ENCODE data around the gene POR. TPM values are rescaled to one million over a fixed set of nuclear protein-coding genes. Genes with fewer than 3 reads are reported as not detected.
"Not testable (repeated sequence)": the region's sequence is repeated elsewhere in the genome, so short reads cannot be mapped to it uniquely, and the experiment has no call there.

POR gene
- polyA plus RNA-seq, 3 donors, result 59.6 to 250 (median 70.1) TPM

DNA sequence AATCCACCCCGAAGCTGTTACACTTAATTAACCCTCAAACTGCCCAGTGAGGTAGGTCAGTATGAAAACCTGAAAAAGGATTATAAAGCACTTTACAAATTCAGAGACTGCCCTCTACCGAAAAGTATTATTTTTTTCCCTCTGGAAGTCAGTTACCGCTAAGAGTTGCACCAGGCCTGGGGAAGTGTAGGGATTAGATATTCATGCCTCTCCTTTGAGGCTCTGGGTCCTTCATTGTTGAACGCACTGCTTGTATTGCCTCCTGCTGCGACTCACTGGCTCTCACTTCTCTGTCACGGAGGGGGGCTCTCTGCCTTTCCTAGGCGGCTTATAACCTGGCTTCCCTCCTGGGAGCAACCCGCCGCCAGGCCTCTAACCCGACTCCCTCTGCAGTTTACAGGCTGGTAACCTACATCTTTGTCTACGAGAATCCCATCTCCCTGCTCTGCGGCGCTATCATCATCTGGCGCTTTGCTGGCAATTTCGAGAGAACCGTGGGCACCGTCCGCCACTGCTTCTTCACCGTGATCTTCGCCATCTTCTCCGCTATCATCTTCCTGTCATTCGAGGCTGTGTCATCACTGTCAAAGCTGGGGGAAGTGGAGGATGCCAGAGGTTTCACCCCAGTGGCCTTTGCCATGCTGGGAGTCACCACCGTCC, 33.4 kb upstream of the POR start:
- WGBS, 3 donors, result 85 to 88% (median 86%) methylated on average over 23 of the region's 23 CpGs
- no peak overlapping the region for H3K27ac ChIP-seq (ENCODE audit: low read depth, low read length)

DNA sequence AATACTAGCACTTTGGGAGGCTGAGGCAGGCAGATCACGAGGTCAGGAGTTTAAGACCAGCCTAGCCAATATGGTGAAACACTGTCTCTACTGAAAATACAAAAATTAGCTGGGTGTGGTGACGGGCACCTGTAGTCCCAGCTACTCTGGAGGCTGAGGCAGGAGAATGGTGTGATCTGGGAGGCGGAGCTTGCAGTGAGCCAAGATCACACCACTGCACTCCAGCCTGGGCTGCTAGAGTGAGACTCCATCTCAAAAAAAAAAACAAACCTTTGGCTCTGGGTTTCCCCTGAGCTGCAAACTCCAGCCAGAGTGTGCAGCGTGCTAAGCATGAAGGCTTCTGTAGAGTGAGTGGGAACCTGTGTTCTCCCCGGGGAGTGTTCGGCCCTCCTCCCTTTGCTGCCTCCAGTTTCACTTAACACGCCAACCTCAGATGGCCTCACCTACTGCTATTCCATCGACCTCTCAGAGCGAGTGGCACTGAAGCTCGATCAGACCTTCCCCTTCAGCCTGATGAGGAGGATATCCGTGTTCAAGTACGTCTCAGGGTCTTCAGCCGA, 31.6 kb upstream of the POR start:
- not testable (repeated sequence) for H3K27ac ChIP-seq (ENCODE audit: low read depth, low read length)
- 94 to 97% (median 94%) methylated on average over 13 of the region's 13 CpGs for WGBS, 3 donors

DNA sequence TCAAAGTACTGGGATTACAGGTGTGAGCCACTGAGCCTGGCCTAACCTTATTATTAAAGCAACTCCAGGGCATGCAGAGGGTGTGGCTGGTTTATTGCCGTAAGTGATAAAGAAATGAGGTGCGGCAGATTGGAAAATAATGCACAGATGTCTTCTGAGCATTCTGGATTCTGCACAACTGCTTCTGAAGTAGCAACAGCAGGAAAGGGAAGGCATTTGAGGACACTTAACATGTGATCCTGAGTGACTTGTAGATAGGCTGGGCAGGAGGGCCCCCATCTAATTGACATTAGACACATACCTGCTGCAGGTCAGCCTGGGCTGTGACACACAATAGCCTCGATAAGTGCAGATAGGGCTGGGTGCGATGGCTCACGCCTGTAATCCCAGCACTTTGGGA, 30.5 kb upstream of the POR start:
- WGBS, 3 donors, result 95 to 97% (median 95%) methylated on average over 5 of the region's 5 CpGs
- no peak overlapping the region for H3K27ac ChIP-seq (ENCODE audit: low read depth, low read length)

DNA sequence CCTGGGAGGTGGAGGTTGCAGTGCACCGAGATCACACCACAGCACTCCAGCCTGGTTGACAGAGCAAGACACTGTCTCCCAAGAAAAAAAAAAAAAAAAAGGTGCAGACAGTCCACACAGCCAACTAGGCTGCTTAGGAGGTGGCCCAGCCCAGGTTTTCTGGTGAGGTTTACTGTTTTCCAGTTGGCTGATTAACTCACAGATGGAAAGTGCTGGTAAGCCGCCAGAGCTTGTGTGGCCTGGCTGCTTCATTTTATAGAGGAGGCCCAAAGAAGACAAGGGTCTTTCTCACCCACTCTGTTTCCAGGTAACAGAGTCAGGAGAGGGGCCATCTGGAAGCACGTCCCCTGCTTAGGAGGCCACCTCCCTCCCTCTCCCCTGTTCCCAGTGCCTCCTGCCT, 29.9 kb upstream of the POR start:
- H3K27ac ChIP-seq (ENCODE audit: low read depth, low read length), result no peak overlapping the region
- WGBS, 3 donors, result 85 to 96% (median 95%) methylated on average over 3 of the region's 3 CpGs

DNA sequence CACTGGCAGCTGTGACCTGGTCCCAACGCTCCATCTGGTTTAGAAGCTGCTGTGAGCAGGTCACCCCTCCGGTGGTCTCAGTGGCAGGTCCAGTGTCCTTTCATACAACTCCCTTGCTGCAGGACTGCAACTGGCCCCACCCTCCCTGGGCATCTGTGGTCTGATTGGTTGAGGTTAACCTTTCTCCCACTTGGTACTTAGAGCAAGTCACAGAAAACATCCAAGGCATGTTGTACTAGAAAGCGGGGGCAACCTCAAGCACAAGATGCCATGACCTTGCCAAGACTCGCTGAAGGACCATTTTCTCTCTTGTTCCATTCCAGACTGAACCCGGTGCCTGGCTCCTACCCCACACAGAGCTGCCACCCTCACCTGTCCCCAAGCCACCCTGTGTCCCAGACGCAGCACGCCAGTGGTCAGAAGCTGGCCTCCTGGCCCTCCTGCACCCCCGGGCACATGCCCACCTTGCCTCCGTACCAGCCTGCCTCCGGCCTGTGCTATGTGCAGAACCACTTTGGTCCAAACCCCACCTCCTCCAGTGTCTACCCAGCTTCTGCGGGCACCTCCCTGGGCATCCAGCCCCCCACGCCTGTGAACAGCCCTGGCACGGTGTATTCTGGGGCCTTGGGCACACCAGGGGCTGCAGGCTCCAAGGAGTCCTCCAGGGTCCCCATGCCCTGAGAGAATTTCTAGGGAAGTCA, 27.1 kb upstream of the POR start:
- 95 to 96% (median 95%) methylated on average over 13 of the region's 13 CpGs for WGBS, 3 donors
- no peak overlapping the region for H3K27ac ChIP-seq (ENCODE audit: low read depth, low read length)

DNA sequence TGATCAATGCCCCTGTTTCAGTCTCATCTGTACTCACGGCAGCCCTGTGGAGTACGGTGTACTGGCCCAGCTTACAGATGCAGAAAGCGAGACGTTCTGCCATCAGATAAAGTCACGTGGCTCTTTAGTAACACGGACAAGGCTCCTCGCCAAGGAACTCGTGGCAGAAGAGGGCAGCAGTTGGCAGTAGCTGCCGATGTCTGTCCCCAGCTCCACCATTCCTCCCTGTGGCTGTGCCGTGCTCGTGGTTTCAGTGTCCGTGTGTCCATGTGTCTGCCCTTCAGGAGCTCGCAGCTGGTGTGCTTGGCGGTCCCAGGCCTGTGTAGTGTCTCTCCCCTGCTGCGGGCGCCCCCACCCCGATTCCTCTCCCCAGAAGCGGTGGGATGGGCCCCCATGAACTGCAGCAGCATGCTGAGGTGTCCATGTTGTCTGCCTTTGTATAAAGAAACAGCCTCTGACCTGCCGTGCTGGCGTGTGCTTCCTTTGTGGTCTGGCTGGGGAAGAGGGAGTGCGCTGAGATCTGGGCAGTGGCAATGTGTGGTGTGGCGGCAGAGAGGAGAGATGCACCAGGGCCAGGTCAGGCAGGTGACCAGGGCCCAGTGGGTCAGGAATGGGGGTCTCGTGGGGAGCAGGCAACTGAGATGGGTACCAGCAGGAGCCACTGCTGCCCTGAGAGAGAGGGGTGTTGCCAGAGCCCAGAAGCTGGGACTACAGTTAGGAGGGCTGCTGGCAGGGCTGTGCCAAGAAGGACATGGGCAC, 26.3 kb upstream of the POR start:
- WGBS, 3 donors, result 75 to 82% (median 81%) methylated on average over 23 of the region's 23 CpGs
- H3K27ac ChIP-seq (ENCODE audit: low read depth, low read length), result no peak overlapping the region

DNA sequence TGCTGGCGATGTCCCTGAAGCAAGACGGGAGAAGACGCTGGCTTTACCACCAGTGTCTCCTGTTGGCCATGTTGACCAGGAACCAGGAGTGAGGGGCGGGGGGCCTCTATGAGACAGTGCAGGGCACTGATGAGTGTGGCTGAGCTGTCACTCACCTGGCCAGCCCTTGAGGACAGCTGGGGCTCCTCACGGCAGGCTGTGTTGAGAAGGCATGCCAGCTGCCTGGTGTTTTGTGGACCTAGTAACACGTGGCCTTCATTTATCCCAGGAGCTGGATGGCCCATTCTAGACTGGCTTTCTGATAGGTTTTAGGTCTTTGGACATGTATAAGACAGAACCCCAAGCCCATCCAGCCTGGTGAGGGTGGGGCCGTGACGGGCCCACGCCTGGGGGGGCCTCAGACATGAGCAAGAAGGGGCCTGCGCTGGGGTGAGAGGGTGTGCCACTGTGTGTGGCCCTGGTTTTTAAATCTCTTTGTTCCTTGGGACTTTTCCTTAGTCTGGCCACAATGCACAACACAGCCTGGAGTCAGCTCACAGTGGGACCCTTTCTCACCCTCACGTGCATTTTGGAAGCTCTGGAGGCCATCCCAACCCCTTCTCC, 25.6 kb upstream of the POR start:
- 89 to 92% (median 92%) methylated on average over 11 of the region's 11 CpGs for WGBS, 3 donors
- no peak overlapping the region for H3K27ac ChIP-seq (ENCODE audit: low read depth, low read length)

DNA sequence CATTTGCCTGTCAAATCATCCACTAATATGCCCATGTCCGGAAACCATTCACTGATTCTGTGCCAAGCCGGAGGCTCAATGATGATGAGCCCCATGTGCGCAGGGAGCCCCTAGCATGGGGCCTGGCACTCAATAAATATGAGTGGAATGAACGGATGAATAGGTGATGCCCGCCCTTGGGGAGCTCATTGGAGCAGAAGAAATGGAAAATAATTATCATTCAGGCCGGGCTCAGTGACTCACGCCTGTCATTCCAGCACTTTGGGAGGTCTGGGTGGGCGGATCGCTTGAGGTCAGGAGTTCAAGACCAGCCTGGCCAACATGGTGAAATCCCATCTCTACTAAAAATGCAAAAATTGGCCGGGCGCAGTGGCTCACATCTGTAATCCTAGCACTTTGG, 25.1 kb upstream of the POR start:
- H3K27ac ChIP-seq (ENCODE audit: low read depth, low read length), result no peak overlapping the region
- WGBS, 3 donors, result 80 to 95% (median 86%) methylated on average over 11 of the region's 11 CpGs

DNA sequence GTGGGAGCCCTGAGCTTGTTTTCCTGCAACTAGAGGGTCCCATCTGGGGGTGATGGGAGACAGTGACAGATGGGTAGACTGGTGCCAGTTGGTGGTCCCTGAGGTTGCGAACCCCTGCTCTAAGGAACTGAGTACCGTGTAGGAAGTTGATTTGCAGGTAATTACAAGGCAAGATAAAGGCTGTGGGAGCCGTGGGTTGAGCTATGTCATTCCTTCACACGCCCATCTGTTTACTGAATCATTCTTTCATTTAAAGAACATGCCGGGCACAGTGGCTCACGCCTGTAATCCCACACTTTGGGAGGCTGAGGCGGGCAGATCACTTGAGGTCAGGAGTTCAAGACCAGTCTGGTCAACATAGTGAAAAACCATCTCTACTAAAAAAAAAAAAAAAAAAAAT, 23.7 kb upstream of the POR start:
- WGBS, 3 donors, result 79 to 84% (median 80%) methylated on average over 7 of the region's 7 CpGs
- not testable (repeated sequence) for H3K27ac ChIP-seq (ENCODE audit: low read depth, low read length)

DNA sequence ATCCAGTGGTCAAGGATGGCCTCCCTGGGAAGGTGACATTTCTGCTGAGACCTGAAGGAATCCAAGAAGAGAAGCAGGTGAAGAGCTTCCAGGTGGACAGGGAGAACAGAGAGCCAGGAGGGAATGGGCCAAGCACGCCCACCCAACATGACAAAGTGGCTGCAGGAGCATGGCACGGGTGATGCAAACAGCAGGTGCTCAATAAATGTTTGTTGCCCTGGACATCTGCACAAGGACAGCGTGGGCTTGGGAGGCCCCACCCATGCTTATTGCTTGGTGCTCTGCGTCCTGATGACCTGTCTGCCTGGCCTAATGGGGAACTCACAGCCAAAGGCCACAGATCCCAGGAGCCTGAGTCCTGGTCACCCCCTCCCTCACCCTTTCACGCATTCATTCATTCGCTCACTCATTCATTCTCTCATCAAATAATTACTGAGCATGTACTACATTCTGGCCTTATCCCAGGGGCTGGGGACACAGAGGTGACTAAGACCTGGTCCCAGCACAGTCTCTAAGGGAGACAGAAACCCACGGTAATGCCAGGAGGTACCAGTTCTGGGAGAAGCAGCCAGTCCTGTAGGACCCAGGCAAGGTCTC, 23.0 kb upstream of the POR start:
- WGBS, 3 donors, result 94 to 95% (median 94%) methylated on average over 7 of the region's 7 CpGs
- H3K27ac ChIP-seq (ENCODE audit: low read depth, low read length), result no peak overlapping the region

DNA sequence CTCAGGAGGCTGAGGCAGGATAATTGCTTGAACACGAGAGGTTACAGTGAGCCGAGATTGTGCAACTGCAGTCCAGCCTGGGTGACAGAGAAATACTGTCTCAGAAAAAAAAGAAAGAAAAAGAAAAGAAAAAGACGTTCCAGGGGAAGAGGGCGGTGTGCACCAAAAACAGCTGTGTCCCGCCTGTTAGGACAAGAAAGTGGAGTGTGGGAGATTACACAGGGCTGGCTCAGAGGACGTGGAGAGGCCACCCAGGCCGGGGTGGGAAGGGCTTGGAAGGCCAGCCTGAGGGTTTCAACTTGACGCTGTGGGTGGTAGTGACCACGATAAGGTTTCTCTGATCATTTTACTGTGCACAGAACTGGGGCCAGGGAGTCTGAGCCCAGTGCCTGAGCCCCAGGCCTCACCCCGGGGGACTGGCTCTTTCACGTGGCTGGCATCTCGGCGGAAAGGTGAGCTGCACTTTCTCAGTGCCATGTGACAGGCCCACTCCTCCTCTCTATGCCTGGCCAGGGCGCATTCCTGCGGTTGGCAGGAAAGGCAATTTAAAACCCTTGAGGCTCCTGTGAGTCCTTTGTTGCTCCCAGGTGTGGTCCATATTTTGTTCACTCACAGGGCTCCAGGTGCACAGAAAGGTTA, 22.2 kb upstream of the POR start:
- H3K27ac ChIP-seq (ENCODE audit: low read depth, low read length), result no peak overlapping the region
- WGBS, 3 donors, result 57 to 69% (median 62%) methylated on average over 15 of the region's 15 CpGs

DNA sequence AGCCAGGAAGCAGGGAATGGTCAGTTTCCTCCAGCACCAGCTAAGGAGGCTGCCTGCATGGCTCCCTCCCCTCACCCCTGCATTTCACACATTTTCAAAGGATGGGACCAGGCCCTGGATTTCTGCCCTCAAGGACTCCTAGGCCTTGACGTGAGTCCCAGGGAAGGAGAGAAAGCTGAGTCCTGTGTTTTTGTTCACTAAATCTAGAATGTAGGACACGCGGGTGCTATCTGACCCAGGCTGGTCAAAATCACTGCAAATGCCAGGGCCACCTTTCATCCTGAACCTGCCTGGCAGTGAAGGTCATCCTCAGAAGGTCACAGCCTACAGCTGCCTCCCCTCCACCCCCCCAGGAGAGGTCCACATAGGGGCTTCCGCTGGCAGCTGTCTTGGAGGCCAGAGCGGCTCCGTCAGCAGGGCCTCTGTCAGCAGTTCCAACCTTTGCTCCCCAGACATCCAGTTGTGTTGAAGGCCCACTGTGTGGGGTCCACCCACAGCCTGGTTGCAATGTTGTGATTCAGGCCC, 18.1 kb upstream of the POR start:
- 85 to 93% (median 87%) methylated on average over 6 of the region's 6 CpGs for WGBS, 3 donors
- H3K27ac ChIP-seq (ENCODE audit: low read depth, low read length), result no peak overlapping the region

DNA sequence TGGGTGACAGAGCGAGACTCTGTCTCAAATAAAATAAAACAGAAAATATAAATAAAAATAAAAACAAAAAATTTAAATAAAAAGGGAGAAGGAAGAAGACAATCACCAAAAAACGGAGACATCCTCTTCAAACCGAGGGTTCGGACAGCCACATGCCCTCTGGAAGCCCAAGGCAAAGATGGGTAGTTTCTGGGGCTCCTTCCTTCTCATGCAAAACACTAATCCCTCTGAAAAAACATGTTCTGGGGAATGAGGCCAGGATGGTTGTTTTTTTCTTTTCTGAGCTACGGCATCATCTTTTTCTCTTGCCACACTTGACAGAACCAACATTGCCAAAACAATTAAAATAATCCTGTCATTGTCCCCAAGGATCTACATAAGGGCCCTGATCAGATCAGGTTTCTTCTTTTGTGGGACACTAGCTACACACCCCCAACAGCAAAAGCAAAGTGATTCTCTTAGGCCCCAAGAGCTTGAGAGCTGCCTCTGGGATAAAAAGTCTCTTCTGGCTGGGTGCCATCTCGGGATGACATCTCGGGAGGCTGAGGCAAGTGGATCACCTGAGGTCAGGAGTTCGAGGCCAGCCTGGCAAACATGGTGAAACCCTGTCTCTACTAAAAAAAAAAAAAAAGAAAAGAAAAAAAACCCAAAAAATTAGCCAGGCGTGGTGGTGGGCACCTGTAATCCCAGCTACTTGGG, 14.2 kb upstream of the POR start:
- H3K27ac ChIP-seq (ENCODE audit: low read depth, low read length), result no peak overlapping the region
- WGBS, 3 donors, result 88 to 91% (median 89%) methylated on average over 9 of the region's 9 CpGs

DNA sequence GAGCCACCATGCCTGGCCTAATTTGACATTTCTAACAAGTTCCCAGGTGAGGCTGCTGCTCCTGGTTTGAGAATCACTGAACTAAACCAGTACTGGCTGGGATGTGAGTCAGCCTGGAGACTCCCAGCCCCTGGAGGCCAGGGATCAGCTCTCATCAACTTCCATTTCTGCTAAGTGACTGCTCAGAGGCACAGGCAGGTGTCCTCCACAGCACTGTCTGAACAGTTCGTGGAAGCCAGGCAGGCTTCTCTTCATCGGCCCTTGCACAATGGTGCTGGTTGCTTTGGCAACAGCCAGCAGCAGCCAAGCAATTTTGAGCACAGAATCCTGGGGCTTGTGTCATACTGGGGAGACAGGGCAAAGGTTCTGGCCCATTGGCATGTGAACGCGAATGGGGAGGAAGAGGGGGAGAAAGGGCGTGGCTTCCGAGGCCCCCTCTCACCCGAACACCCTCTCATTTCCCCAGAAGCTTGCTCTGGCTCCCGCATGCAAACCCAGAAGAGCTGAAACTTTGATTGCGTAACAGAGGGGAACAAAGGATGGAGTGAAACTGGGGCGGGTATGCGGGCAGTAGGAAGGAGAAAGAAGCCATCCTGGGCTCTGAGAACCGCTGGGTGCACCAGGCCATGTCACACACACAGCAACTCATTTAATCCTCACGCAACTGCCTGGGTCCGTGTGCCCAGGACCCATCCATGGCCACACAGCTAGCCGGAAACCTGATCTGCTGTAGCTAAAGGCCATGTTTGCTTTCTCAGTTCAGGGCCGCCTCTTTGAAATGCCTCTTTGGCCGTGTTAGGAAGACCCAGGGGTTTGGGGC, 9.0 kb upstream of the POR start:
- WGBS, 3 donors, result 30 to 35% (median 30%) methylated on average over 17 of the region's 17 CpGs
- H3K27ac ChIP-seq (ENCODE audit: low read depth, low read length), result peak overlapping the region; percentile 17

DNA sequence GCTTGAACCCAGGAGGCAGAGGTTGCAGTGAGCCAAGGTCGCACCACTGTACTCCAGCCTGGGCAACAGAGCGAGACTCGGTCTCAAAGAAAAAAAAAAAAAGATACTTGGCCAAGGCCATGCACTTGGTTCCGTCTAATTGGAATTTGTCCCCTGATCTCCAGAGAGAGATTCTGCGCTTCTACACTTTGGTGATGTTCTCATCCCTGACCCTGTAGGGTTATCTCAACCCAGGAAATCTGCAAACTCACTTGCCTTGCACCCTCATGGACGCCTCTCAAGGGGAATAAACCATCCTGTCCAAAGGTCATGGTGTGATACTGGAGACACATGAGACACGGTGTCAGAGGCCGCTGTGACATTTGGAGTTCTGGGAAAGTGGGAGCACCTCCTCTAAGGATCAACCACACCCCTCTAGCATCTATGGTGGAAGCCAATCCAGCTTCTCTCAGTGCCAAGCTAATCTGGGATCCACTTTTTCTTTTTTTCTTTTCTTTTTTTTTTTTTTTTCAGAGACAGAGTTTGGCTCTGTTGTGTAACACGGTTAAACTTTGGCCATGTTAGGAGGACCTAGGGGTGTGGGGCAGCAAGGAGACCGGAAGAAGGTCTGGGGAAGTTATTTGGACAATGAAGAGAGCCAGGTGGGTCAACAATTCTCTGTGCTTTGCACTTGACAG, 7.8 kb upstream of the POR start:
- H3K27ac ChIP-seq (ENCODE audit: low read depth, low read length), result no peak overlapping the region
- WGBS, 3 donors, result 61 to 70% (median 65%) methylated on average over 10 of the region's 10 CpGs

DNA sequence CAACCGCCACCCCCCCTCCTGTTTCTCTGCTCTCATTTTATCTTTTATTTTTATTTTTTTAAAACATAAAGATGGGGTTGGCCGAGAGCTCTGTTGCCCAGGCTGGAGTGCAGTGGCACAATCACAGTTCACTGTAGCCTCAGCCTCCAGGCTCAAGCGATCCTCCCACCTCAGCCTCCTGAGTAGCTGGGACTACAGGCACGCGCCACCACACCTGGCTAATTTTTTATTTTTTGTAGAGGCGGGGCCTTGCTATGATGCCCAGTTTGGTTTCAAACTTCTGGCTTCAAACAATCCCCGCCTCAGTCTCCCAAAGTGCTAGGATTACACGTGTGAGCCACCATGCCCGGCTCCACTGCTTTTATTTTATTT, 7.3 kb upstream of the POR start:
- not testable (repeated sequence) for H3K27ac ChIP-seq (ENCODE audit: low read depth, low read length)
- 82 to 97% (median 96%) methylated on average over 9 of the region's 9 CpGs for WGBS, 3 donors

Measured in adipose tissue (tissue), 3 donors.